Activated T-cell treated with anti-CD3 and anti-CD28 coated beads for 1 hour (primary cell): Measurements from ENCODE around the gene TBX2.

Experiments used
- DNase-seq: peaks from one replicate; pipeline ENCODE4 v3.0.0-alpha.2; 2020; ENCODE audit warnings: low read depth

Gene TBX2

GRCh38 chr17:61368832-61369450 lies 30.7 kb upstream of the TBX2 start:
- DNase-seq, result no peak

GRCh38 chr17:61369751-61370150 lies 29.9 kb upstream of the TBX2 start:
- DNase-seq, result no peak

GRCh38 chr17:61371179-61371578 lies 28.5 kb upstream of the TBX2 start:
- no peak for DNase-seq

- no peak for DNase-seq
Measured at GRCh38 chr17:61371606-61372005, 28.0 kb upstream of the TBX2 start.

GRCh38 chr17:61372436-61372835 lies 27.2 kb upstream of the TBX2 start:
- DNase-seq, result no peak

- no peak for DNase-seq
Measured at GRCh38 chr17:61376931-61377838, 22.5 kb upstream of the TBX2 start.

- DNase-seq, result no peak
Measured at GRCh38 chr17:61378658-61379456, 20.8 kb upstream of the TBX2 start.

GRCh38 chr17:61379457-61380216 lies 20.0 kb upstream of the TBX2 start:
- DNase-seq, result no peak

GRCh38 chr17:61380217-61380835 lies 19.3 kb upstream of the TBX2 start:
- DNase-seq, result no peak

GRCh38 chr17:61380836-61381525 lies 18.7 kb upstream of the TBX2 start:
- DNase-seq, result no peak

- no peak for DNase-seq
Measured at GRCh38 chr17:61381537-61381936, 18.1 kb upstream of the TBX2 start.

- DNase-seq, result no peak
Measured at GRCh38 chr17:61382796-61383688, 16.6 kb upstream of the TBX2 start.

- no peak for DNase-seq
Measured at GRCh38 chr17:61383689-61384201, 15.9 kb upstream of the TBX2 start.

- DNase-seq, result no peak
Measured at GRCh38 chr17:61384354-61384691, 15.3 kb upstream of the TBX2 start.

- DNase-seq, result no peak
Measured at GRCh38 chr17:61384692-61385576, 14.7 kb upstream of the TBX2 start.

GRCh38 chr17:61385577-61386236 lies 13.9 kb upstream of the TBX2 start:
- no peak for DNase-seq

GRCh38 chr17:61386251-61386650 lies 13.4 kb upstream of the TBX2 start:
- no peak for DNase-seq

GRCh38 chr17:61387011-61387410 lies 12.6 kb upstream of the TBX2 start:
- DNase-seq, result no peak
